ENCODE data around the gene DAP3.
"Not testable (repeated sequence)": the region's sequence is repeated elsewhere in the genome, so short reads cannot be mapped to it uniquely, and the experiment has no call there.

The DAP3 gene

DNA sequence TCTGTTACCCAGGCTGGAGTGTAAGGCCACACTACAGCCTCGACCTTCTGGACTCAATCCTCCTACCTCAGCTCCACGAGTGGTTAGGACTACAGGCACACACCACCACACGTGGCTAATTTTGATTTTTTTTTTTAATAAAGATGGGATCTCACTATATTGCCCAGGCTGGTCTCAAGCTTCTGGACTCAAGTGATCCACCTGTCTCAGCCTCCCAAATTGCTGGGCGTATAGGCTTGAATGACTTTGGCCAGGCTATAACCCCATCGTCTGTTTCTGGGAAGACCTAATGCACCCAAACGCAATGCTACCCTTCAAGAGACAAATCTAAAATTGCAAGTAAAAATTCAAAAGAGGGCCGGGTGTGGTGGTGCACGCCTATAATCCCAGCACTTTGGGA lies 52.1 kb downstream of the DAP3 start:
- no peak for DNase-seq (ENCODE audit: low read depth)
- TF ChIP-seq, protein P1, sequence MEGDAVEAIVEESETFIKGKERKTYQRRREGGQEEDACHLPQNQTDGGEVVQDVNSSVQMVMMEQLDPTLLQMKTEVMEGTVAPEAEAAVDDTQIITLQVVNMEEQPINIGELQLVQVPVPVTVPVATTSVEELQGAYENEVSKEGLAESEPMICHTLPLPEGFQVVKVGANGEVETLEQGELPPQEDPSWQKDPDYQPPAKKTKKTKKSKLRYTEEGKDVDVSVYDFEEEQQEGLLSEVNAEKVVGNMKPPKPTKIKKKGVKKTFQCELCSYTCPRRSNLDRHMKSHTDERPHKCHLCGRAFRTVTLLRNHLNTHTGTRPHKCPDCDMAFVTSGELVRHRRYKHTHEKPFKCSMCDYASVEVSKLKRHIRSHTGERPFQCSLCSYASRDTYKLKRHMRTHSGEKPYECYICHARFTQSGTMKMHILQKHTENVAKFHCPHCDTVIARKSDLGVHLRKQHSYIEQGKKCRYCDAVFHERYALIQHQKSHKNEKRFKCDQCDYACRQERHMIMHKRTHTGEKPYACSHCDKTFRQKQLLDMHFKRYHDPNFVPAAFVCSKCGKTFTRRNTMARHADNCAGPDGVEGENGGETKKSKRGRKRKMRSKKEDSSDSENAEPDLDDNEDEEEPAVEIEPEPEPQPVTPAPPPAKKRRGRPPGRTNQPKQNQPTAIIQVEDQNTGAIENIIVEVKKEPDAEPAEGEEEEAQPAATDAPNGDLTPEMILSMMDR (conservative IDR thresholded peaks at IDR 0.05; ENCODE audit: low read depth, low read length), result no peak
- H3K4me3 ChIP-seq (ENCODE audit: low read length), result no peak overlapping the region

DNA sequence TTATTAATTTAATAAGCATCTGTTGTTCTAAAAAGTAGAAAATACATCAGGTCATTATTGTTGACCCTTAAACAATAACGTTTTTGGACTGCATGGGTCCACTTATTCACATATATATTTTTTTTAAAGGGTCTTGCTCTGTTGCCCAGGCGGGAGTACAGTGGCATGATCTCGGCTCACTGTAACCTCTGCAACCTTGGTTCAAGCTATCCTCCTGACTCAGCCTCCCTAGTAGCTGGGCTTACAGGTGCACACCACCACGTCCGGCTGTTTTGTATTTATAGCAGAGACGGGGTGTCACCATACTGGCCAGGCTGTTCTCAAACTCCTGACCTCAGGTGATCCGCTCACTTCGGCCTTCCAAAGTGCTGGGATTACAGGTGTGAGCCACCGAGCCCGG lies 53.0 kb downstream of the DAP3 start:
- TF ChIP-seq, protein P1 (conservative IDR thresholded peaks at IDR 0.05; ENCODE audit: low read depth, low read length), result no peak
- DNase-seq (ENCODE audit: low read depth), result no peak
- no peak overlapping the region for H3K4me3 ChIP-seq (ENCODE audit: low read length)

DNA sequence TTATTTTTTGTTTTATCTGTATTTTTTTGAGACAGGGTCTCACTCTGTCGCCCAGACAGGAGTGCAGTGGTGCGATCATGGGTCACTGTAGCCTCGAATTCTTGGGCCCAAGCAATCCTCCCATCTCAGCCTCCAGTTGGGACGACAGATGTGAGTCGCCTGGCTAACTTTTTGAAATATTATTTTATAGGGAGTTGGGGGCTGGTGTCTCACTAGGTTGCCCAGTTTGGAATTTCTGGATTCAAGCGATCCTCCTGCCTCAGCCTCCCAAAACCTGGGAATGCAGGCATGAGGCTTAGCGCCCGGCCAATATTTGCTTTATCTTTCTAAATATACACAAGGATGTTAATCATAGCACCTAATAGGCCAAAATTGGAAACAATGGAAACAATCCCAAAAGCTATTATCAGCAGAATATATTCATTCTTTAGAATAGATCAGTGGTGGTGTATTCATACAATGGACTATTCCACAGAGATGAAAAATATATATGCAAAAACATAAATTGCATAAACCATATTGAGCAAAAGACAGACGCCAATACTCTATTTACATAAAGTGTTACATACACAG lies 55.9 kb downstream of the DAP3 start:
- TF ChIP-seq, protein P1 (conservative IDR thresholded peaks at IDR 0.05; ENCODE audit: low read depth, low read length), result no peak
- no peak for DNase-seq (ENCODE audit: low read depth)

DNA sequence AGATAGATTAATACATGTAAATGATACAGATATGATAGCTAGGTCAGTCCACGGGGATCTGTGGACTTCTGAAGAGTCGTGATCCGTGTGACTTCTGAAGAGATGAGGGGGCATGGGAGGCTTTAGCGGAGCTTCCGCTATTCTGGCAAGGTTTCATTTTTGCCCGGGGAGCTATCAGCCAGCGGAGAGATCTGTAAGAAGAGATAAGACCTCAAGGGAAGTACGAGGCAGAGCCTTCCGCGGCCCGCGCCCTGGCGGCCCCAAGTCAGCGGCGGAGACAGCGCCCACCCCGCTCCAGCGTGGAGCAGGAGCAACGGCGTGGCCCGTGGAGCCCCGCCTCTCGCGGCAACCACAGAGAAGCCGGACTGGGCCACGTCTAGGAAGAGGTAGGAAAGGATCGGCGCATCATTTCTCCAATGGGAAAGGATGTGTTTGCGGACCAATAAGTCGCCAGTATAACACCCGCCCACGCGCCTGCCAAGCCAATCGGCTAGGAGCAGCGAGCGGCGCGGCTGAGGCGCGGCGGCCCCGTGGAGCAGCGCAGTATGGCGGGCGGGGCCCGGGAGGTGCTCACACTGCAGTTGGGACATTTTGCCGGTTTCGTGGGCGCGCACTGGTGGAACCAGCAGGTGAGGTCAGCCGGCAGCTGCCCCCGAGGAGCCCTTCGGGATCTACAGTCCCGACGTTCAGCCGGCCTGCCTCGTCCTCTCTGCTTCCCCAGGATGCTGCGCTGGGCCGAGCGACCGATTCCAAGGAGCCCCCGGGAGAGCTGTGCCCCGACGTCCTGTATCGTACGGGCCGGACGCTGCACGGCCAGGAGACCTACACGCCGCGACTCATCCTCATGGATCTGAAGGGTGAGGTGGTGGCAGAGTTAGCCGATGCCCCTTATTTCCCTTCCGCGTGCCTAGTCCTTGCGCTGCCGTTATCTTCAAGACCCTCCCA lies 56.7 kb downstream of the DAP3 start:
- peak overlapping the region; percentile 81 for H3K4me3 ChIP-seq (ENCODE audit: low read length)
- peak; percentile 95 for DNase-seq (ENCODE audit: low read depth)

More for the DNA sequence above, 55.9 kb downstream of the DAP3 start:
- H3K4me3 ChIP-seq (ENCODE audit: low read length), result peak overlapping the region; percentile 81

DNA sequence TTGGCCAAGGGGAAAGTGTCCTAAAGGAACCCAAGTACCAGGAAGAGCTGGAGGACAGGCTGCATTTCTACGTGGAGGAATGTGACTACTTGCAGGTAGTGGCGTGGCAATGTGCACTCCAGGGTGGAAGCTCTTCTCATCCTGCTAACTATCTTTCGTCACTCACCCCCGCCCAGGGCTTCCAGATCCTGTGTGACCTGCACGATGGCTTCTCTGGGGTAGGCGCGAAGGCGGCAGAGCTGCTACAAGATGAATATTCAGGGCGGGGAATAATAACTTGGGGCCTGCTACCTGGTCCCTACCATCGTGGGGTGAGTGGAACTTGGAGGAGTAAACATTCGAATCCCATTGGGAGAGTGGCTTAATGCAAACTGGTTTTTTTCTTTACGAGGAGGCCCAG lies 58.7 kb downstream of the DAP3 start:
- H3K4me3 ChIP-seq (ENCODE audit: low read length); DNase-seq (ENCODE audit: low read depth): not testable (repeated sequence)

DNA sequence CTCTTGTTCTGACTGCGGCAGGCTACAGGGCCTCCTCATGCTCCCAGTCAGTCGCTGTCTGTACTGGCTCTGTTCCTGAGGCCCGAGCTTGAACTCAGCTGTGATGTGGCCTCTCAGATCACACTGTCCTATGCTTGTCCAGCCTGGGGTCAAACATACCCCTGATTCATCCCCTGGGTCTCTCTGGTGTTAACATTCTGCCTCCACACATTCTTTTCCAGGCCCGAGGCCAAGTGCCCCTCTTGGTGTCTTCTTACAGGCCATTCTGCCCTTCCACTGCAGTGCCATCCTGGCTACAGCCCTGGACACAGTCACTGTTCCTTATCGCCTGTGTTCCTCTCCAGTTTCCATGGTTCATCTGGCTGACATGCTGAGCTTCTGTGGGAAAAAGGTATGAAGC lies 59.2 kb downstream of the DAP3 start:
- H3K4me3 ChIP-seq (ENCODE audit: low read length); DNase-seq (ENCODE audit: low read depth): not testable (repeated sequence)

DNA sequence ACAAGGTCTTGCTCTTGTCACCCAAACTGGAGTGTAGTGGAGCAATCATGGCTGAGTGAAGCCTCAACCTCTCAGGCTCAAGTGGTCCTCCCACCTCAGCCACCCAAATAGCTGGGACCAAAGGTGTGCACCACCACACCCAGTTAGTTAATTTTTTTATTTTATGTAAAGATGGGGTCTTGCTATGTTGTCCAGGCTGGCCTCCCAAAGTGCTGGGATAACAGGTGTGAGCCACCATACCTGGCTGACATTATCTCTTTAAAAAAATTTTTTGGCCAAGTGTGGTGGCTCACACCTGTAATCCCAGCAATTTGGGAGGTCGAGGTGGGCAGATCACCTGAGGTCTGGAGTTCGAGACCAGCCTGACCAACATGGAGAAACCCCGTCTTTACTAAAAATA lies 70.1 kb downstream of the DAP3 start:
- H3K4me3 ChIP-seq (ENCODE audit: low read length); DNase-seq (ENCODE audit: low read depth): not testable (repeated sequence)

DNA sequence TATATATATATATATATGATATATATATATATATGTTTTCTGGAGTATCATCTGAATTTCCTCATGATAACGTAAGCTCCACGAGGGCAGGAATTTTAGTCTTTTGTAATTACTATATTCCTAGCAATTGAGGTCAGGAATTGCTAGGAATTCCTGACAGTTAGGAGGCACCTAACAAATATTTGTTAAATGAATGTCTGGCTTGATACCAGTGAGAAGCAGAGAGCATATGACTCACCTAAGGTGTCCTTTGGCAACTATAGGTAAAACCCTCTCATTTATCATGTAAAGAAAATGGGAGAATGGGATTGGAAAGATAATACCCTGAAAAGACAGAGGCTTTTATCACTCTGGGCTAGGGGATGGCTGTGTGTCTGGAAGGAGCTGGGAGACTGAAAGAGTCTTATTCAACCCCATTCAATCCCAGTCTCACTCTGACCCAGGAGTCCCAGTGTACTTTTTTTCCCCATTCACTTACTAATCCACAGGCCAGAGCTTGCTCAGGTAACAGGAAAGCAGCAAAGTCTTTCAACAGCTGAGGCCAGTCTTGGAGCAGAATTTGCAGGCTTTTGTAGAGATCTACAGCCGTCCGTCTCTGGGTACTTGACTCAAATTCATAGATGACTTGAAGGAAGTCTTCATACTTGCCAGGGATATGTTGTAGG lies 71.2 kb downstream of the DAP3 start:
- no peak for DNase-seq (ENCODE audit: low read depth)
- TF ChIP-seq, protein P1 (conservative IDR thresholded peaks at IDR 0.05; ENCODE audit: low read depth, low read length), result no peak
- H3K4me3 ChIP-seq (ENCODE audit: low read length), result no peak overlapping the region

Data from retinal pigment epithelial cell (primary cell).